HEK293T (cell line): ENCODE measurements around the gene ALDH1A3.

Experiments
- CTCF ChIA-PET: fragments of 350-600 bp; formaldehyde crosslinking; extraction: SDS; loops from one replicate; lab custom pipeline; 2021; ENCODE audit warnings: antibody characterized with exemption, inconsistent platforms; lab: Yijun Ruan, JAX
- POLR2A ChIA-PET: fragments of 350-600 bp; formaldehyde crosslinking; extraction: SDS; loops from one replicate; lab custom pipeline; 2020; ENCODE audit warnings: antibody characterized with exemption, inconsistent platforms; lab: Yijun Ruan, JAX
- DNase-seq: peaks from one replicate; pipeline ENCODE4 v3.0.0; 2012; ENCODE audit warnings: mixed read lengths; ENCODE audit errors: extremely low spot score
- ARNT ChIP-seq: fragments of 450-650 bp; IDR thresholded peaks from 2 replicates; pipeline ENCODE4 v1.6.1; 2017; ENCODE audit warnings: mild to moderate bottlenecking
- BHLHE40 ChIP-seq: fragments of 450-650 bp; IDR thresholded peaks from 2 replicates; pipeline ENCODE4 v1.6.1; 2016; ENCODE audit warnings: mild to moderate bottlenecking, moderate library complexity, borderline replicate concordance
- CTBP1 ChIP-seq: fragments of 450-650 bp; IDR thresholded peaks from 2 replicates; pipeline ENCODE4 v1.6.1; 2016; ENCODE audit warnings: borderline replicate concordance
- ELF4 ChIP-seq: fragments of 450-650 bp; IDR thresholded peaks from 2 replicates; pipeline ENCODE4 v1.6.1; 2017; ENCODE audit warnings: antibody characterized with exemption
- FOXA1 ChIP-seq: fragments of 450-650 bp; IDR thresholded peaks from 2 replicates; pipeline ENCODE4 v1.6.1; 2016; ENCODE audit warnings: mild to moderate bottlenecking
- FOXK2 ChIP-seq: fragments of 450-650 bp; IDR thresholded peaks from 2 replicates; pipeline ENCODE4 v1.6.1; 2016; ENCODE audit warnings: mild to moderate bottlenecking
- FOXM1 ChIP-seq: fragments of 450-650 bp; IDR thresholded peaks from 2 replicates; pipeline ENCODE4 v1.6.1; 2017; ENCODE audit warnings: mild to moderate bottlenecking, borderline replicate concordance
- HDGF ChIP-seq: fragments of 450-650 bp; IDR thresholded peaks from 2 replicates; pipeline ENCODE4 v1.6.1; 2017; ENCODE audit warnings: antibody characterized with exemption, borderline replicate concordance
- L3MBTL2 ChIP-seq: fragments of 450-650 bp; conservative IDR thresholded peaks from 2 replicates; pipeline ENCODE4 v1.6.1; 2016; ENCODE audit warnings: mild to moderate bottlenecking
- LEF1 ChIP-seq: fragments of 450-650 bp; IDR thresholded peaks from 2 replicates; pipeline ENCODE4 v1.6.1; 2017; ENCODE audit warnings: mild to moderate bottlenecking, borderline replicate concordance
- NFRKB ChIP-seq: fragments of 450-650 bp; IDR thresholded peaks from 2 replicates; pipeline ENCODE4 v1.6.1; 2016; ENCODE audit warnings: mild to moderate bottlenecking, moderate library complexity
- PKNOX1 ChIP-seq: fragments of 450-650 bp; IDR thresholded peaks from 2 replicates; pipeline ENCODE4 v1.6.1; 2016
- SP1 ChIP-seq: fragments of 450-650 bp; IDR thresholded peaks from 2 replicates; pipeline ENCODE4 v1.6.1; 2017
- SUZ12 ChIP-seq: fragments of 450-650 bp; IDR thresholded peaks from 2 replicates; pipeline ENCODE4 v1.6.1; 2016; ENCODE audit warnings: mild to moderate bottlenecking
- TARDBP ChIP-seq: fragments of 450-650 bp; IDR thresholded peaks from 2 replicates; pipeline ENCODE4 v1.6.1; 2016
- ZNF384 ChIP-seq: fragments of 450-650 bp; IDR thresholded peaks from 2 replicates; pipeline ENCODE4 v1.6.1; 2016

ALDH1A3 gene

DNA sequence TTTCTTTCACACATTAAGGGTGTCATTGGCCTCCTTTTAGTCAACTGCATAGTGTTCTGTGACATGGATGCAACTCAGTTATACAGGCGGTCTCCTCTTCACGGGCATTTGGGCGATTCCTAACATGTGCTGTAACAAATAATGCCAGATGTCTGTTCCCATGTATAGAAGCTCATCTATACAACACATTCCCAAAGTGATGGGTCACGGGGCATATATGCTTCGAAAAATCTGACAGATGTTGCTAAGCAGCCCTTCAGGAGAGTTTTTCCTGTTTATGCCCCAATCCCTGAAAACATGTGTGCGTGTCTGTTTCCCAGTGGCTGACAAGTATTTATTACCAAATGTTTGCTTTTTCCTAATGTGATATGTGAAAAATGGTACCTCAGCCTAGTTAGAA, 65.4 kb downstream of the ALDH1A3 start:
- ChIA-PET POLR2A (no interaction called here), CTCF (no interaction called here)
- no peak for TF ChIP-seq CTBP1
- TF ChIP-seq FOXK2 = no peak
- TF ChIP-seq PKNOX1 = no peak
- no peak for TF ChIP-seq NFRKB
- TF ChIP-seq ELF4 = no peak
- TF ChIP-seq ARNT = no peak
- no peak for TF ChIP-seq FOXA1
- TF ChIP-seq SUZ12 = no peak
- TF ChIP-seq SP1 = no peak
- TF ChIP-seq LEF1 = no peak
- no peak for TF ChIP-seq L3MBTL2
- TF ChIP-seq FOXM1 = no peak
- DNase-seq = no peak

GRCh38 chr15:100947760-100948429, 68.3 kb downstream of the ALDH1A3 start:
- ChIA-PET POLR2A (no interaction called here), CTCF (interaction anchor here (0.7 kb wide), 1 partner anchor 61 kb away, joined by 6 read pairs; no protein-coding TSS in a partner anchor)
- TF ChIP-seq FOXK2 (no peak), FOXM1 (no peak), FOXA1 (no peak), NFRKB (no peak), SP1 (no peak), ELF4 (no peak), PKNOX1 (no peak), CTBP1 (no peak), HDGF (no peak), BHLHE40 (no peak)
- no peak for DNase-seq

- no peak for TF ChIP-seq BHLHE40
- no peak for TF ChIP-seq FOXM1
- no peak for TF ChIP-seq TARDBP
- TF ChIP-seq ELF4 = no peak
- TF ChIP-seq NFRKB = no peak
- TF ChIP-seq FOXA1 = no peak
- TF ChIP-seq PKNOX1 = no peak
- no peak for TF ChIP-seq HDGF
- no peak for TF ChIP-seq FOXK2
- no peak for TF ChIP-seq SUZ12
- TF ChIP-seq ARNT = no peak
- no peak for TF ChIP-seq CTBP1
- no peak for TF ChIP-seq ZNF384
- no peak for TF ChIP-seq L3MBTL2
- TF ChIP-seq SP1 = no peak
- no peak for TF ChIP-seq LEF1
- ChIA-PET CTCF (no interaction called here), POLR2A (no interaction called here)
- no peak for DNase-seq
Observed at GRCh38 chr15:100948430-100948762, 68.8 kb downstream of the ALDH1A3 start.

DNA sequence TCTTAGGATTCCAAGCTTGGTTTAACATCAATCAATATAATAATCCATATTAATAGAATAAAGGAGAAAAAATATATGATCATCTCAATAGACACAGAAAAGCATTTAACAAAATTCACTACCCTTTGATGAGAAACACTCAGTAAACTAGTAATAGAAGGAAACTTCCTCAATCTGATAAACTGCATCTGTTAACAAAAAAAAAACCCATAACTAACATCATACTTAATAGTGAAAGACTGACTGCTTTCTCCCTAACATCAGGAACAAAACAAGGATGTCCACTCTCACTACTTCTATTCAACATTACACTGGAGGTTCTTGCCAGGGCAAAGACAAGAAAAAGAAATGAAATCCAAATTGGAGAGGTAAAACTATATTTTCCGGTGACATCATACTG, 70.1 kb downstream of the ALDH1A3 start:
- TF ChIP-seq HDGF = no peak
- no peak for TF ChIP-seq SUZ12
- TF ChIP-seq PKNOX1 = no peak
- no peak for TF ChIP-seq FOXK2
- TF ChIP-seq ZNF384 = no peak
- TF ChIP-seq CTBP1 = no peak
- no peak for TF ChIP-seq TARDBP
- TF ChIP-seq ELF4 = no peak
- no peak for TF ChIP-seq ARNT
- no peak for TF ChIP-seq FOXA1
- no peak for TF ChIP-seq LEF1
- no peak for TF ChIP-seq BHLHE40
- TF ChIP-seq SP1 = no peak
- no peak for TF ChIP-seq FOXM1
- TF ChIP-seq L3MBTL2 = no peak
- no peak for TF ChIP-seq NFRKB
- POLR2A ChIA-PET = no interaction called here
- CTCF ChIA-PET = no interaction called here
- no peak for DNase-seq

DNA sequence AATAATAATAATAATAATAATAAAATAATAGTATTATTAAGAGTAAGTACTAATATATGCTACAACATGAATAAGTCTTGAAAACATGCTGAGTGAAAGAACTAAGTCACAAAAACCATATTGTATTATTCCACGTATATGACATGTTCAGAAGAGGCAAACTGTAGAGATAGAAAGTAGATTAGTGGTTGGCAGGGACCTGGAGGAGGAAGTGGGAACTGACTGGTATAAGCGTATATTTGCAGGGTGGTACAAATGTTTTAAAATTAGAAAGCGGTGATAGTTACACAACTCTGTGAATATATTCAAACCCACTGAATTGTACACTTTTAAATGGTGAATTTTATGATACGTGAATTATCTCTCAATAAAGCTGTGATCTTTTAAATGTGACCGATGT, 72.3 kb downstream of the ALDH1A3 start:
- ChIA-PET POLR2A (no interaction called here), CTCF (no interaction called here)
- no peak for TF ChIP-seq FOXK2
- TF ChIP-seq HDGF = no peak
- TF ChIP-seq SP1 = no peak
- TF ChIP-seq PKNOX1 = no peak
- TF ChIP-seq NFRKB = no peak
- no peak for TF ChIP-seq ZNF384
- TF ChIP-seq LEF1 = no peak
- no peak for TF ChIP-seq BHLHE40
- no peak for TF ChIP-seq CTBP1
- TF ChIP-seq L3MBTL2 = no peak
- TF ChIP-seq FOXM1 = no peak
- TF ChIP-seq SUZ12 = no peak
- no peak for TF ChIP-seq ARNT
- no peak for TF ChIP-seq ELF4
- TF ChIP-seq FOXA1 = no peak
- no peak for TF ChIP-seq TARDBP
- no peak for DNase-seq
